Testis (tissue), 2 donors: ENCODE measurements around the gene FHIT.

Experiments used
- CTCF ChIP-seq, 3 experiments: fragments of 450-650 bp in 2 of 3; fragments of 200-600 bp in 1 of 3; sonication (generic) in 1 of 3; IDR thresholded peaks; one replicate each; pipeline ENCODE4 v1.5.1; 2016 to 2019; ENCODE audit warnings: antibody characterized with exemption in 3 of 3, mild to moderate bottlenecking in 2 of 3, moderate library complexity in 1 of 3
- POLR2A ChIP-seq: fragments of 450-650 bp; IDR thresholded peaks from one replicate; pipeline ENCODE4 v1.6.1; 2017; ENCODE audit warnings: antibody characterized with exemption, mild to moderate bottlenecking, moderate library complexity

GRCh38 chr3:60935709-60936108, 315.5 kb downstream of the FHIT start:
- TF ChIP-seq CTCF (IDR thresholded peaks at IDR 0.05) (no peak), POLR2A (no peak)
